GM12864 (cell line): ENCODE data around the gene GPR151.

Source experiments
- DNase-seq: peaks from one replicate; pipeline ENCODE4 v3.0.0-alpha.2; 2011; ENCODE audit warnings: low read depth
- H3K4me3 ChIP-seq: 2 replicates; pipeline ENCODE4 v1.5.1; 2011; ENCODE audit warnings: mild to moderate bottlenecking, low read depth, low read length, control low read depth
- TF ChIP-seq, protein P1 (sequence below): IDR thresholded peaks from 2 replicates; pipeline ENCODE4 v1.5.1; 2011; ENCODE audit warnings: low read depth, mild to moderate bottlenecking, moderate library complexity, low read length, control low read depth, inconsistent platforms; ENCODE audit errors: missing control alignments

GPR151 gene

DNA sequence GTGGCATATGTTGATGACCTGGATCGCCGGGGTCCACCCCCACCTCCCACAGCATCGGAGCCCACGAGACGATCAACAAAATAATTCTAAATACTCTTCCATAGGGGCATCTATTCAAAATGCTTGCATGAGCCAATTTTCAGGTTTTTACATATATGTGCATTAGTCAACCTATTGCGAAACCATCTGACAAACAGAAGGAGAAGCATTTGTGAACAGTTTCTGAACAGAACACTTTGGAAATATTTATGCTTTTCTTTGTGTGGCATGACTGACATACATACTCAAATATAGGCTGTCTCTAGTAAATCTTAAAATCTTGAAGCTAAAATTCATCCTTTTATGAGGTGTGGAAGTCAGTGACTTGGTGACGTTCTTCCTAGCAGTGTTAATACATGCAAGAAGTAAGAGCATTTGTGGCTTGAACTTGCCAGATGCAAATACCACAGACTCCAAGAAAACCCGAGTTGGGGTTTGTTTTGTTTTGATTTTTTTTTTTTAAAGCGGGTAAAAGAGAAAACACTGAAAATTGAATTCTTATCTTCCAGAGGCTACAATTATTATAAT is 5.3 kb downstream of the GPR151 start:
- no peak for DNase-seq
- H3K4me3 ChIP-seq = no peak overlapping the region
- TF ChIP-seq, protein P1, sequence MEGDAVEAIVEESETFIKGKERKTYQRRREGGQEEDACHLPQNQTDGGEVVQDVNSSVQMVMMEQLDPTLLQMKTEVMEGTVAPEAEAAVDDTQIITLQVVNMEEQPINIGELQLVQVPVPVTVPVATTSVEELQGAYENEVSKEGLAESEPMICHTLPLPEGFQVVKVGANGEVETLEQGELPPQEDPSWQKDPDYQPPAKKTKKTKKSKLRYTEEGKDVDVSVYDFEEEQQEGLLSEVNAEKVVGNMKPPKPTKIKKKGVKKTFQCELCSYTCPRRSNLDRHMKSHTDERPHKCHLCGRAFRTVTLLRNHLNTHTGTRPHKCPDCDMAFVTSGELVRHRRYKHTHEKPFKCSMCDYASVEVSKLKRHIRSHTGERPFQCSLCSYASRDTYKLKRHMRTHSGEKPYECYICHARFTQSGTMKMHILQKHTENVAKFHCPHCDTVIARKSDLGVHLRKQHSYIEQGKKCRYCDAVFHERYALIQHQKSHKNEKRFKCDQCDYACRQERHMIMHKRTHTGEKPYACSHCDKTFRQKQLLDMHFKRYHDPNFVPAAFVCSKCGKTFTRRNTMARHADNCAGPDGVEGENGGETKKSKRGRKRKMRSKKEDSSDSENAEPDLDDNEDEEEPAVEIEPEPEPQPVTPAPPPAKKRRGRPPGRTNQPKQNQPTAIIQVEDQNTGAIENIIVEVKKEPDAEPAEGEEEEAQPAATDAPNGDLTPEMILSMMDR = no peak

DNA sequence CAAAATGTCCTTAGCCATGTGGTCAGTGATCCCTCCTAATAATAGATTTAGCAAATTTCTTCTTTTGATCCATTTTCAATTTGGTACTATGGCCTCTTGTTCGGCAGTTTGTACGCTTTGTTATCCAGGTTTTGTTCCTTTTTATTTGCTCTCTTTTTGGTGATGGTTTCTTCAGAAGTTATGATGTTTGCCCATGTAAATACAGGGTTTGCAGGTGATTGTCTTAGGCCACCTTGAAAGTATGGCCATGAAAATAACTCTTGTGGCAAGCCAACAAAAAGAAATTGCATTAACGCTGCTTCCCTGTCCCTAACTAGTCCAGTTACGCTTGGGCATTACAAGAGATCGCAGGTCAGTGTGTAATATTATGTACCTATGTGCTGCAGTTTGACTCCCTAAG is 8.6 kb downstream of the GPR151 start:
- H3K4me3 ChIP-seq = no peak overlapping the region
- TF ChIP-seq, protein P1 = no peak
- DNase-seq = no peak

DNA sequence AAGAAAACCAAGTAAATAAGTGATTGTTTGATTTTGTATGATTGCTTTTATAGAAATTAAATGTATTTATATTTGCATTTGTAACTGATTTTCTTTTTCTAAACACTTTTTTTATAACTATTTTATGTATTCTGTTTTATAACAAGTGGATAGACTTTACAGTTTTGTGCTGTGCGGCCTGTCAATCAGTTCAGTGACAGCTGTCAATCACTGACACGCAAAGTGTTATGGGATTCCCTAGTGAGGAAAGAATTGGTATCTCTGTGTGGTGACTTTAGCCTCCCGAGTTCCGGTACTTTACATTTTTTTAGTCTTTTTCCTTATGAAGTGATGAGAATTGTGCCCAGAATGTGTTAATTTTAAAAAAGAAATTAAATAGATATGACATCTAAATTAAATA is 16.3 kb downstream of the GPR151 start:
- TF ChIP-seq, protein P1 = no peak
- DNase-seq = no peak
- no peak overlapping the region for H3K4me3 ChIP-seq

DNA sequence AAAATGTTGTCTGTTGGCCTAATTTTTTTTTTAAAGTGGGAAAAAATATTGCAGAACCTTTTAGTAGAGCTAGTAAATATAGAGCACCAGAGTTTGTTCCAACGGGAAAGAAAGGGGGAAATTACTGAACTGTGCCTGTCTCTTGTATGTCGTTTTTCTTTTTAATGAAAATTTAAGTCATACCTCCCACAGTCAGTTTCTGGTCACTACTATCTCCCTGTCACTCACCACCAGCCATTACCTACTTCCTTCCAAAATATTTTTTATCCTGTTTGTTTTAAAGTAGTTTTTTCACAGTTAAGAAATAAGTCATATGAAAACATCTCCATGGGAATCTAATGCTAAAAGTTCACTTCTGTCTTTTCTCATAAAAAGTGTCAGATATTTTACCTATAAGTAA is 21.3 kb downstream of the GPR151 start:
- no peak overlapping the region for H3K4me3 ChIP-seq
- DNase-seq = no peak
- TF ChIP-seq, protein P1 = no peak

DNA sequence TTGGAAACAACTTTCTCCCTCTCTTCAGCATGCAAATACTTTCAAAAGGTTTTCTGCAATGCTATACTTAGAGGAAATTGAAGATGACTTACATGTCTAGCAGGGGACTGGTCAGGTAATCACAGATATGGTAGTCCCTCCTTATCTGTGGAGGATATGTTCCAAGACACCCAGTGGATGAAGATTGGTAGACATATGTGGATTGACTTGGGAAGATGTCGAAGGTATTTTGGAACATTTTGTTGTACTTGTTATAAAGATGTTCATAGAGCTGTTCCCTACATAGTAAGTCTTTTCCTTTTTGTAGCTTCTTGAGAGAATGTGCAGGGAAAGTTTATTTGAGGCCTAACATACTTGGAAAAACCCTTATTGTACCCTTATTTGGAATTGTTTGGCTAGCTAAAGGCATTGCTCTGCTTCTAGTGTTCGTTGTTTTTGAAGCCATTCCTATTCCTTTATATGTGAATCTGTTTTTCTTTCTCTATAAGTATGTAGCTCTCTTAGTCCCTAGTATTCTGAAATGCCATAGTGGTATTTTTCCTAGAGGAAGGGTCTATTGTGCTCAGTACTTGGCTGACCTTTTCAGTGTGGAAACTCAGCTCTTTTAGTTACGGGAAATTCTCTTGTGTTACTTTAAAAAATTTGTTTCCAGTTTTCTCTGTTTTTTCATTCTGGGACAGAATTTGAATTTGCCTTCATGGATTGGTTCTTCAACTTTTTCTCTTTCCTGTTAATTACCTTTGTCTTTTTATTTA is 25.7 kb downstream of the GPR151 start:
- no peak for DNase-seq
- TF ChIP-seq, protein P1 = no peak
- no peak overlapping the region for H3K4me3 ChIP-seq

DNA sequence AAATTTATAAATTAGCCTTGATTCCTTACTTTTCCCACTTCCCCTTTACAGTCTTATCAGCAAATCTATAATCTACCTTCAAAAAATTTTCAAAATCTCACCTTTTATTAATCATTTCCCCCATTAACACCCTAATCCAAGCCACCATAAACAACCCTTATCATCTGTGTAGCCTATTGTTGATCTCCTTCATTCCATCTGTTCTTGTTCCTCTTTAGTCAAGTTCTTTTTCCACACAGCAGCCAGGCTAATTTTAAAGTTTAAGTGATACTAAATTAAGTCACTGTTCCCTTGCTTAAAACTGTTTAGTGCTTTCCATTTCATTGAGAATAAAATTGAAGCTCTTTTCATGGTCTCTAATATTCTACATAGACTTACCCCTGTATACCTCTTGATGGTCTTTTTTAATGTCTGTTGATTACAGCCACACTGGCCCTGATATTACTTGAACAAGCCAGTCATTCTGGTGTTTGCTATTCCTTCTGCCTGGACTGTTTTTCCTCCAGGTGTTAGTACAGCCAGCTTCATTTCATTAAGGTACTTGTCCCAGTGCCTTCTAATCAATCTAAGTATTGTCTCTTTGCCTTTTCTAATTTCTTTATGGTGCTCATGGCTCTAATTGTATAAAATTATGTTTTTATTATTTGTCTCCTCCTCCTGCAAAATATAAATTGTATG is 31.1 kb downstream of the GPR151 start:
- TF ChIP-seq, protein P1 = no peak
- no peak for DNase-seq

More for the DNA sequence above, 31.1 kb downstream of the GPR151 start:
- H3K4me3 ChIP-seq = no peak overlapping the region
